ENCODE data around the gene TXNL4A. TPM values are rescaled to one million over a fixed set of nuclear protein-coding genes. Genes with fewer than 3 reads are reported as not detected.

The TXNL4A gene, protein sequence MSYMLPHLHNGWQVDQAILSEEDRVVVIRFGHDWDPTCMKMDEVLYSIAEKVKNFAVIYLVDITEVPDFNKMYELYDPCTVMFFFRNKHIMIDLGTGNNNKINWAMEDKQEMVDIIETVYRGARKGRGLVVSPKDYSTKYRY
- total RNA-seq = 103 and 104 TPM in 2 replicates
- long read RNA-seq, partial matches to known transcripts = 0 of 4 reads
- long read RNA-seq, other reads (novel, unspliced or antisense) = 3 of 4 reads

DNA sequence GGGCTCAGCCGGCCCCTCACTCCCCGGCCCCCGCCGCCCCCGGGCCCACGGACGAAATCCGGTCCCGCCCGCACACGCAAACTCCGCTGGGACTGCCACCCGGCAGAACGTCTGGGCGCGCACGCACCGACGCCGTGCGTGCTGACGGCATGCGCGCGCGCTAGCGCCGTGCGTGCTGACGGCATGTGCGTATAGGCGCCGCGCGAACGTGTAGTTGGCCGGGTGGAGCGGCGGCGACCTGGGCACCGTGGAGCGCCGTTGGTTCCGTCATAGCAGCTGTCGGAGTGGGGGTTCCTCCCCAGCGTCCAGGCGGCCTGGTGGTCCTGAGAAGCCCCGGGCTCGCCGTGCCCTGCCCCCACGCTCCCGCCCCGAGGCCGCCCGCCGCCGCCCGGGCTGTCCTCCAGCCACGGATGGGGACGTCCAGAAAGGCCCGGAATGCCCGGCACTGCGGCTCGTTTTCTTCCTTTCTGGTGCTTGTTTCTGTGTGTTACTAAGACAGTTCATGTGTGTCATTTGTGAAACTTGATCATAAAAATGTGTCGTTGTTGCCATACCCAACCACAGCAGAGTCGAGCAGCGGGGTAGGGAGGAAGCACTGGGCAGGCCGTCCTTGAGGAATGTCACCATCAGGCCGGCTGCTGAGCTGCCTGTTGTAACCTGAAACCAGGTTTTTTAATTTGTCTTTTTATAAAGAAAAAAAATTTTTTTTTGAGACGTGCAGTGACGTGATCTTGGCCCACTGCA lies at the start of gene TXNL4A:
Gene TXNL4A (minus strand): TSS at position 113 of the 744 bp plus-strand sequence. CDS start 171 bp downstream, outside the sequence.
- Mint-ChIP-seq H3K4me3 (ENCODE audit: low read depth) (peak within 1 kb of the TSS; percentile 98), H3K27me3 (no peaks in the 10 kb centered on the region), H3K27ac (peak within 1 kb of the TSS; percentile 99), H3K4me1 (ENCODE audit: low read depth) (peaks cover 16% of the 10 kb centered on the region), H3K9me3 (ENCODE audit: low read depth) (no peaks in the 10 kb centered on the region), H3K36me3 (ENCODE audit: insufficient read depth) (peaks cover 3% of the 10 kb centered on the region)
- peak; percentile 50 for DNase-seq (ENCODE audit: low spot score, unreplicated experiment)
- TF ChIP-seq, protein P1, sequence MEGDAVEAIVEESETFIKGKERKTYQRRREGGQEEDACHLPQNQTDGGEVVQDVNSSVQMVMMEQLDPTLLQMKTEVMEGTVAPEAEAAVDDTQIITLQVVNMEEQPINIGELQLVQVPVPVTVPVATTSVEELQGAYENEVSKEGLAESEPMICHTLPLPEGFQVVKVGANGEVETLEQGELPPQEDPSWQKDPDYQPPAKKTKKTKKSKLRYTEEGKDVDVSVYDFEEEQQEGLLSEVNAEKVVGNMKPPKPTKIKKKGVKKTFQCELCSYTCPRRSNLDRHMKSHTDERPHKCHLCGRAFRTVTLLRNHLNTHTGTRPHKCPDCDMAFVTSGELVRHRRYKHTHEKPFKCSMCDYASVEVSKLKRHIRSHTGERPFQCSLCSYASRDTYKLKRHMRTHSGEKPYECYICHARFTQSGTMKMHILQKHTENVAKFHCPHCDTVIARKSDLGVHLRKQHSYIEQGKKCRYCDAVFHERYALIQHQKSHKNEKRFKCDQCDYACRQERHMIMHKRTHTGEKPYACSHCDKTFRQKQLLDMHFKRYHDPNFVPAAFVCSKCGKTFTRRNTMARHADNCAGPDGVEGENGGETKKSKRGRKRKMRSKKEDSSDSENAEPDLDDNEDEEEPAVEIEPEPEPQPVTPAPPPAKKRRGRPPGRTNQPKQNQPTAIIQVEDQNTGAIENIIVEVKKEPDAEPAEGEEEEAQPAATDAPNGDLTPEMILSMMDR (IDR thresholded peaks at IDR 0.05; ENCODE audit: unreplicated experiment) = no peak

DNA sequence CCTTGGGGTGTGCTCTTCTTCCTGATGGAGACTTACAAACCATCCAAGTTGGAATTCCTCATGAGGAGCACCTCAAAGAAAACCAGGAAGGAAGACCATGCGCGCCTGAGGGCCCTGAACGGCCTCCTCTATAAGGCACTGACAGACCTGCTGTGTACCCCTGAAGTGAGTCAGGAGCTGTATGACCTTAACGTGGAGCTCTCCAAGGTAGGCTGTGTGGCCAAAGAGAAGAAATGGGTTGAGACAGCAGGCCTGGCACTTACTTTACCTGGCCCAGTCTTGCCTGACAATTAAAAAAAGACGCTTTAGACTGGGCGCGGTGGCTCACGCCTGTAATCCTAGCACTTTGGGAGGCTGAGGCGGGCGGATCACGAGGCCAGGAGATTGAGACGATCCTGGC lies 48.9 kb upstream of the TXNL4A start:
- H3K27ac Mint-ChIP-seq = no peak overlapping the region
- H3K27me3 Mint-ChIP-seq = no peaks in the 10 kb centered on the region
- H3K4me1 Mint-ChIP-seq (ENCODE audit: low read depth) = peaks cover 24% of the 10 kb centered on the region
- TF ChIP-seq, protein P1 (IDR thresholded peaks at IDR 0.05; ENCODE audit: unreplicated experiment) = no peak
- DNase-seq (ENCODE audit: low spot score, unreplicated experiment) = no peak
- H3K36me3 Mint-ChIP-seq (ENCODE audit: insufficient read depth) = peaks cover 14% of the 10 kb centered on the region
- H3K9me3 Mint-ChIP-seq (ENCODE audit: low read depth) = no peaks in the 10 kb centered on the region
- H3K4me3 Mint-ChIP-seq (ENCODE audit: low read depth) = no peak overlapping the region

DNA sequence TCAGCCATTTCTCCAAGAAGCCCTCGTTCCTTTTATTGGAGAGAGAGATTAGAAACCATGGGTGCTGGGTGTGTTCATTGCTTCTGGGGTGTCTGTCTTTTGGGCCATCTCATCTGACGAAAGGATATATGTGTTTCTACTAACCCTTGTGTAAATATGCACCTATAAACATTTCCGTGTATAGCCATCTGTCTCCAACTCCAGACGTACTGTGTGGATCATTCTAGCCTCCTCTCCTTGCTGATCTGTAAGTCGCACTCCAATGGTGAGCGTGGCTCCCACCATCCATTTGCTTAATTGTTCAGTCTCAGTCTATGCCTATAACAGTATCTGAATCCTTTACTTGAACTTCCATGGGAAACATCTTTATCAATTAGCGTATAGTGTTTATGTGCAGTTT lies 47.6 kb upstream of the TXNL4A start:
- peaks cover 11% of the 10 kb centered on the region for H3K36me3 Mint-ChIP-seq (ENCODE audit: insufficient read depth)
- H3K4me1 Mint-ChIP-seq (ENCODE audit: low read depth) = peaks cover 24% of the 10 kb centered on the region
- TF ChIP-seq, protein P1 (IDR thresholded peaks at IDR 0.05; ENCODE audit: unreplicated experiment) = no peak
- H3K9me3 Mint-ChIP-seq (ENCODE audit: low read depth) = no peaks in the 10 kb centered on the region
- peak overlapping the region; percentile 86 for H3K4me3 Mint-ChIP-seq (ENCODE audit: low read depth)
- no peaks in the 10 kb centered on the region for H3K27me3 Mint-ChIP-seq
- H3K27ac Mint-ChIP-seq = no peak overlapping the region
- no peak for DNase-seq (ENCODE audit: low spot score, unreplicated experiment)

DNA sequence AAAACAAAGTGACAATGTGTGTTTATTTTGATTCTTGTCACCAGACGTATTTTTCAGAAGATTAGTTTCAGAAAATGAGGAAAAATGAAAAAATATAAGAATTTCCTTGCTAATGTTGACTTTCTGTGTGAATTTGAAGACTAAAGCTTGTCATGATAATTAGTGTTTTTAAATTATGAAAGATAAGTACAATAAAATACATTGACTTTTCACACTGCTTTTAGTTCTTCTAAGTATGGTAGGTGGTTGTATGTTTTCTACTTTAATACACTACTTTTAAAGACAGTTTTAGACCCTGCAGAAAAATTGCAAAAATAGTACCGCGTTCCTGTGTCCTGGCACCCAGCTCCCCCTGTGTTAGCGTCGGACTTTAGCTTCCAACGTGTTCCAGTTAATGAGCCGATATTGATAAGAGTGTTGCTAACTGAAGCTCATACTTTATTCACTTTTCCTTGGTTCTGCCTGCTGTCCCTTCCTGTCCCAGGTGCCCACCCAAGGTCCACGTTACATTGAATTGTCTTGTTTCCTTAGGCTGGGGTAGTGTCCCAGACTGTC lies 46.6 kb upstream of the TXNL4A start:
- DNase-seq (ENCODE audit: low spot score, unreplicated experiment) = no peak
- Mint-ChIP-seq H3K36me3 (ENCODE audit: insufficient read depth) (peaks cover 12% of the 10 kb centered on the region), H3K27me3 (no peaks in the 10 kb centered on the region), H3K4me1 (ENCODE audit: low read depth) (peaks cover 24% of the 10 kb centered on the region), H3K9me3 (ENCODE audit: low read depth) (peaks cover 4% of the 10 kb centered on the region), H3K27ac (peak overlapping the region; percentile 86), H3K4me3 (ENCODE audit: low read depth) (peak overlapping the region; percentile 86)
- TF ChIP-seq, protein P1 (IDR thresholded peaks at IDR 0.05; ENCODE audit: unreplicated experiment) = no peak

DNA sequence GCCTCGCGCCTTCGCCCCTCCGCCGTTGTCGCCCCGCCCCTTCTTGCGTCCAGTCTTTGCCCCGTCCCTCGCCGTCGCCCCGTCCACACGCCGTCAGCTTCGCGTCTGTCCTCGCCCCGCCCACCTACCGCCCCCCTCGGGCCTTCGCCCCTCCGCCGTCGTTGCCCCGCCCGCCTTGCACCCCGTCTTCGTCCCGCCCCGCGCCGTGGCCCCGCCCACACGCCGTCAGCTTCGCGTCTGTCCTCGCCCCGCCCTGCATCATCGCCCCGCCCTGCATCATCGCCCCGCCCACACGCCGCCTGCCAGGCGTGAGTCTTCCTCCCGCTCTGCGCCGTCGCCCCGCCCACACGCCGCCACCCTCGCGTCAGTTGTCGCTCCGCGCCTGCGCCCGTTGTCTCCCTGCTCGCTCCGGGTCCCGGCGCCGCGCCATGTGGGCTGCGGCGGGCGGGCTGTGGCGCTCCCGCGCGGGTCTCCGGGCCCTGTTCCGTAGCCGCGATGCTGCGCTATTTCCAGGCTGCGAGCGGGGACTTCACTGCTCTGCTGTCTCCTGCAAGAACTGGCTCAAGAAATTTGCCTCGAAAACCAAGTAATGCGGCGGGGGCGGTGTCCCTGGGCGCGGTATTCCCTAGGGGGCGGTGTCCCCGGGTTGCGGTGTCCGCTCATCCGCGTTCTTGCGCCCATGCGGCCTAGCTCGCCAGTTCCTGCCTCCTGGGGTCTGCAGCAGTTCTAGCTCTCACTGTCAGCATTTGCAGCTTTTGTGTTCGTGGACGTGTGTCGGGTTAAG lies 45.9 kb upstream of the TXNL4A start, which contains the start of gene RBFA:
Gene RBFA (plus strand): TSS at position 367 of the 784 bp plus-strand sequence. CDS start 62 bp downstream, at position 429.
- H3K4me1 Mint-ChIP-seq (ENCODE audit: low read depth) = peaks cover 24% of the 10 kb centered on the region
- peak within 1 kb of the TSS; percentile 95 for H3K27ac Mint-ChIP-seq

More for the DNA sequence above, 45.9 kb upstream of the TXNL4A start, which contains the start of gene RBFA:
- Mint-ChIP-seq H3K27me3 (no peaks in the 10 kb centered on the region), H3K36me3 (ENCODE audit: insufficient read depth) (peaks cover 9% of the 10 kb centered on the region), H3K9me3 (ENCODE audit: low read depth) (peaks cover 6% of the 10 kb centered on the region), H3K4me3 (ENCODE audit: low read depth) (peak within 1 kb of the TSS; percentile 86)
- DNase-seq (ENCODE audit: low spot score, unreplicated experiment) = peak; percentile 99
- TF ChIP-seq, protein P1 (IDR thresholded peaks at IDR 0.05; ENCODE audit: unreplicated experiment) = peak; percentile 63

Measured in progenitor cell of endocrine pancreas (in vitro differentiated cells).